HT-29 (cell line): ENCODE measurements around the gene AOPEP. TPM values are rescaled to one million over a fixed set of nuclear protein-coding genes. Genes with fewer than 3 reads are reported as not detected.
"Not testable (repeated sequence)": the region's sequence is repeated elsewhere in the genome, so short reads cannot be mapped to it uniquely, and the experiment has no call there.

Experiments used
- DNase-seq: peaks from one replicate; pipeline ENCODE4 v3.0.0-alpha.2; 2015; ENCODE audit warnings: low spot score
- total RNA-seq: library from RNA; depleted of rRNA; stranded (reverse); fragments of >200 nt; shearing (Covaris generic); gene quantifications from 2 replicates; pipeline ENCODE4 v1.2.3, GENCODE V29; 2014

AOPEP gene
- total RNA-seq, 1 experiment from 2014 or later, result 19.9 TPM

- DNase-seq, result no peak
These were observed 91.0 kb downstream of the AOPEP start for GRCh38 chr9:94817291-94818177.

- no peak for DNase-seq
These were observed 91.7 kb downstream of the AOPEP start for GRCh38 chr9:94818178-94818541.

- no peak for DNase-seq
These were observed 92.7 kb downstream of the AOPEP start for GRCh38 chr9:94819161-94819687.

- DNase-seq, result no peak
These were observed 94.8 kb downstream of the AOPEP start for GRCh38 chr9:94821098-94821887.

GRCh38 chr9:94822273-94822672 lies 95.8 kb downstream of the AOPEP start:
- DNase-seq, result no peak

- no peak for DNase-seq
These were observed 97.2 kb downstream of the AOPEP start for GRCh38 chr9:94823710-94824109.

GRCh38 chr9:94824411-94824810 lies 97.9 kb downstream of the AOPEP start:
- no peak for DNase-seq

GRCh38 chr9:94824913-94825610 lies 98.6 kb downstream of the AOPEP start:
- DNase-seq, result no peak

GRCh38 chr9:94825611-94825958 lies 99.1 kb downstream of the AOPEP start:
- no peak for DNase-seq

GRCh38 chr9:94826044-94826443 lies 99.5 kb downstream of the AOPEP start:
- no peak for DNase-seq

- no peak for DNase-seq
These were observed 100.3 kb downstream of the AOPEP start for GRCh38 chr9:94826644-94827410.

GRCh38 chr9:94827584-94828304 lies 101.2 kb downstream of the AOPEP start:
- peak; percentile 33 for DNase-seq

- DNase-seq, result no peak
These were observed 103.0 kb downstream of the AOPEP start for GRCh38 chr9:94829380-94830070.

GRCh38 chr9:94830071-94830604 lies 103.6 kb downstream of the AOPEP start:
- not testable (repeated sequence) for DNase-seq

GRCh38 chr9:94833802-94834201 lies 107.3 kb downstream of the AOPEP start:
- DNase-seq, result no peak

GRCh38 chr9:94837404-94837803 lies 110.9 kb downstream of the AOPEP start:
- DNase-seq, result no peak

GRCh38 chr9:94839398-94839797 lies 112.9 kb downstream of the AOPEP start:
- DNase-seq, result no peak

- DNase-seq, result no peak
These were observed 114.2 kb downstream of the AOPEP start for GRCh38 chr9:94840738-94841137.

GRCh38 chr9:94843134-94843533 lies 116.6 kb downstream of the AOPEP start:
- no peak for DNase-seq

- no peak for DNase-seq
These were observed 120.2 kb downstream of the AOPEP start for GRCh38 chr9:94846739-94847138.
